ENCODE data around the gene PSMA6. TPM values are rescaled to one million over a fixed set of nuclear protein-coding genes. Genes with fewer than 3 reads are reported as not detected.

PSMA6 gene
- total and polyA plus RNA-seq, 2 of the 13 experiments (the other 11 are each of a cell fraction or from before 2014, with no cell fraction given) = 525 to 1,109 TPM

DNA sequence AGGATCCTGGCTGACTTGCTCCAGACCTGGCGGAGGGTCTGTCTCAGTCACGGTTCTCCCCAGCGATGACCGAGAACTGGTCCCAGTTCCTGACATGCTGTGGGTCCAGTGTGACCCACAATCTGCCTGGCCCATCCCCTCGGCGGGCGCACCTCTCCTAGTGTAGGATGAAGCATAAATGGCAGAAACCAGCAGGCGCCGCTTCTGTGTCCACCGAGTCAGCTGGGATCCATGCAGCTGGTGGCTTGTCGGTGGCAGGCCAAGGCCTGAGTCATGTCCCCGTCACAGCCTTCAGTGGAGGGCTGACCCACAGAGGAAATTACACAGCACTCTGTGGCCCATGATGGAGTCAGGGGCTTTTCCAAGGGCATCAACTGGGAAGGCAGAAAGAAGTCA is 73.9 kb downstream of the PSMA6 start (continued):
- TF ChIP-seq, protein P1, sequence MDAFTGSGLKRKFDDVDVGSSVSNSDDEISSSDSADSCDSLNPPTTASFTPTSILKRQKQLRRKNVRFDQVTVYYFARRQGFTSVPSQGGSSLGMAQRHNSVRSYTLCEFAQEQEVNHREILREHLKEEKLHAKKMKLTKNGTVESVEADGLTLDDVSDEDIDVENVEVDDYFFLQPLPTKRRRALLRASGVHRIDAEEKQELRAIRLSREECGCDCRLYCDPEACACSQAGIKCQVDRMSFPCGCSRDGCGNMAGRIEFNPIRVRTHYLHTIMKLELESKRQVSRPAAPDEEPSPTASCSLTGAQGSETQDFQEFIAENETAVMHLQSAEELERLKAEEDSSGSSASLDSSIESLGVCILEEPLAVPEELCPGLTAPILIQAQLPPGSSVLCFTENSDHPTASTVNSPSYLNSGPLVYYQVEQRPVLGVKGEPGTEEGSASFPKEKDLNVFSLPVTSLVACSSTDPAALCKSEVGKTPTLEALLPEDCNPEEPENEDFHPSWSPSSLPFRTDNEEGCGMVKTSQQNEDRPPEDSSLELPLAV (CRISPR knock-in tag; conservative IDR thresholded peaks at IDR 0.05; ENCODE audit: low read depth) = no peak
- no peak for TF ChIP-seq ZMYM3 (CRISPR knock-in tag; IDR thresholded peaks at IDR 0.05)
- no peak for TF ChIP-seq HNRNPH1 (optimal IDR thresholded peaks at IDR 0.05; ENCODE audit: low read depth, low read length)
- no peak for TF ChIP-seq PRPF4 (IDR thresholded peaks at IDR 0.05; ENCODE audit: low read depth, low read length, poor library complexity, severe bottlenecking)
- 0 out of 2 replicates have a peak, but pooled peaks have one; percentile 1 for TF ChIP-seq NFE2L2 (IDR thresholded peaks at IDR 0.05; ENCODE audit: low read length)
- no peak for TF ChIP-seq MED8 (CRISPR knock-in tag; IDR thresholded peaks at IDR 0.05; ENCODE audit: insufficient replicate concordance)
- no peak for TF ChIP-seq NFE2L1 (CRISPR knock-in tag; IDR thresholded peaks at IDR 0.05; ENCODE audit: borderline replicate concordance)
- no peak for TF ChIP-seq CBX1 (IDR thresholded peaks at IDR 0.05; ENCODE audit: low read depth)
- TF ChIP-seq MEIS1 (CRISPR knock-in tag; IDR thresholded peaks at IDR 0.05; ENCODE audit: borderline replicate concordance) = 0 out of 2 replicates have a peak, but pooled peaks have one; percentile 3
- no peak for TF ChIP-seq KLF13 (CRISPR knock-in tag; IDR thresholded peaks at IDR 0.05)
- TF ChIP-seq, protein P2, sequence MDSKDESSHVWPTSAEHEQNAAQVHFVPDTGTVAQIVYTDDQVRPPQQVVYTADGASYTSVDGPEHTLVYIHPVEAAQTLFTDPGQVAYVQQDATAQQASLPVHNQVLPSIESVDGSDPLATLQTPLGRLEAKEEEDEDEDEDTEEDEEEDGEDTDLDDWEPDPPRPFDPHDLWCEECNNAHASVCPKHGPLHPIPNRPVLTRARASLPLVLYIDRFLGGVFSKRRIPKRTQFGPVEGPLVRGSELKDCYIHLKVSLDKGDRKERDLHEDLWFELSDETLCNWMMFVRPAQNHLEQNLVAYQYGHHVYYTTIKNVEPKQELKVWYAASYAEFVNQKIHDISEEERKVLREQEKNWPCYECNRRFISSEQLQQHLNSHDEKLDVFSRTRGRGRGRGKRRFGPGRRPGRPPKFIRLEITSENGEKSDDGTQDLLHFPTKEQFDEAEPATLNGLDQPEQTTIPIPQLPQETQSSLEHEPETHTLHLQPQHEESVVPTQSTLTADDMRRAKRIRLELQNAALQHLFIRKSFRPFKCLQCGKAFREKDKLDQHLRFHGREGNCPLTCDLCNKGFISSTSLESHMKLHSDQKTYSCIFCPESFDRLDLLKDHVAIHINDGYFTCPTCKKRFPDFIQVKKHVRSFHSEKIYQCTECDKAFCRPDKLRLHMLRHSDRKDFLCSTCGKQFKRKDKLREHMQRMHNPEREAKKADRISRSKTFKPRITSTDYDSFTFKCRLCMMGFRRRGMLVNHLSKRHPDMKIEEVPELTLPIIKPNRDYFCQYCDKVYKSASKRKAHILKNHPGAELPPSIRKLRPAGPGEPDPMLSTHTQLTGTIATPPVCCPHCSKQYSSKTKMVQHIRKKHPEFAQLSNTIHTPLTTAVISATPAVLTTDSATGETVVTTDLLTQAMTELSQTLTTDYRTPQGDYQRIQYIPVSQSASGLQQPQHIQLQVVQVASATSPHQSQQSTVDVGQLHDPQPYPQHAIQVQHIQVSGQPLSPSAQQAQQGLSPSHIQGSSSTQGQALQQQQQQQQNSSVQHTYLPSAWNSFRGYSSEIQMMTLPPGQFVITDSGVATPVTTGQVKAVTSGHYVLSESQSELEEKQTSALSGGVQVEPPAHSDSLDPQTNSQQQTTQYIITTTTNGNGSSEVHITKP (CRISPR knock-in tag; IDR thresholded peaks at IDR 0.05; ENCODE audit: low read depth) = no peak
- TF ChIP-seq, protein P3, sequence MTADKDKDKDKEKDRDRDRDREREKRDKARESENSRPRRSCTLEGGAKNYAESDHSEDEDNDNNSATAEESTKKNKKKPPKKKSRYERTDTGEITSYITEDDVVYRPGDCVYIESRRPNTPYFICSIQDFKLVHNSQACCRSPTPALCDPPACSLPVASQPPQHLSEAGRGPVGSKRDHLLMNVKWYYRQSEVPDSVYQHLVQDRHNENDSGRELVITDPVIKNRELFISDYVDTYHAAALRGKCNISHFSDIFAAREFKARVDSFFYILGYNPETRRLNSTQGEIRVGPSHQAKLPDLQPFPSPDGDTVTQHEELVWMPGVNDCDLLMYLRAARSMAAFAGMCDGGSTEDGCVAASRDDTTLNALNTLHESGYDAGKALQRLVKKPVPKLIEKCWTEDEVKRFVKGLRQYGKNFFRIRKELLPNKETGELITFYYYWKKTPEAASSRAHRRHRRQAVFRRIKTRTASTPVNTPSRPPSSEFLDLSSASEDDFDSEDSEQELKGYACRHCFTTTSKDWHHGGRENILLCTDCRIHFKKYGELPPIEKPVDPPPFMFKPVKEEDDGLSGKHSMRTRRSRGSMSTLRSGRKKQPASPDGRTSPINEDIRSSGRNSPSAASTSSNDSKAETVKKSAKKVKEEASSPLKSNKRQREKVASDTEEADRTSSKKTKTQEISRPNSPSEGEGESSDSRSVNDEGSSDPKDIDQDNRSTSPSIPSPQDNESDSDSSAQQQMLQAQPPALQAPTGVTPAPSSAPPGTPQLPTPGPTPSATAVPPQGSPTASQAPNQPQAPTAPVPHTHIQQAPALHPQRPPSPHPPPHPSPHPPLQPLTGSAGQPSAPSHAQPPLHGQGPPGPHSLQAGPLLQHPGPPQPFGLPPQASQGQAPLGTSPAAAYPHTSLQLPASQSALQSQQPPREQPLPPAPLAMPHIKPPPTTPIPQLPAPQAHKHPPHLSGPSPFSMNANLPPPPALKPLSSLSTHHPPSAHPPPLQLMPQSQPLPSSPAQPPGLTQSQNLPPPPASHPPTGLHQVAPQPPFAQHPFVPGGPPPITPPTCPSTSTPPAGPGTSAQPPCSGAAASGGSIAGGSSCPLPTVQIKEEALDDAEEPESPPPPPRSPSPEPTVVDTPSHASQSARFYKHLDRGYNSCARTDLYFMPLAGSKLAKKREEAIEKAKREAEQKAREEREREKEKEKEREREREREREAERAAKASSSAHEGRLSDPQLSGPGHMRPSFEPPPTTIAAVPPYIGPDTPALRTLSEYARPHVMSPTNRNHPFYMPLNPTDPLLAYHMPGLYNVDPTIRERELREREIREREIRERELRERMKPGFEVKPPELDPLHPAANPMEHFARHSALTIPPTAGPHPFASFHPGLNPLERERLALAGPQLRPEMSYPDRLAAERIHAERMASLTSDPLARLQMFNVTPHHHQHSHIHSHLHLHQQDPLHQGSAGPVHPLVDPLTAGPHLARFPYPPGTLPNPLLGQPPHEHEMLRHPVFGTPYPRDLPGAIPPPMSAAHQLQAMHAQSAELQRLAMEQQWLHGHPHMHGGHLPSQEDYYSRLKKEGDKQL (CRISPR knock-in tag; IDR thresholded peaks at IDR 0.05; ENCODE audit: low read depth) = no peak
- TF ChIP-seq HCFC1 (IDR thresholded peaks at IDR 0.05; ENCODE audit: low read depth, low read length) = no peak
- no peak for TF ChIP-seq ZNF264 (CRISPR knock-in tag; IDR thresholded peaks at IDR 0.05)
- no peak for TF ChIP-seq SOX6 (IDR thresholded peaks at IDR 0.05)
- TF ChIP-seq SOX6 (CRISPR knock-in tag; IDR thresholded peaks at IDR 0.05) = no peak
- peak; percentile 43; the same call in 1 of the 2 replicates for TF ChIP-seq ZNF550 (CRISPR knock-in tag; IDR thresholded peaks at IDR 0.05; ENCODE audit: borderline replicate concordance)
- TF ChIP-seq, protein P4, sequence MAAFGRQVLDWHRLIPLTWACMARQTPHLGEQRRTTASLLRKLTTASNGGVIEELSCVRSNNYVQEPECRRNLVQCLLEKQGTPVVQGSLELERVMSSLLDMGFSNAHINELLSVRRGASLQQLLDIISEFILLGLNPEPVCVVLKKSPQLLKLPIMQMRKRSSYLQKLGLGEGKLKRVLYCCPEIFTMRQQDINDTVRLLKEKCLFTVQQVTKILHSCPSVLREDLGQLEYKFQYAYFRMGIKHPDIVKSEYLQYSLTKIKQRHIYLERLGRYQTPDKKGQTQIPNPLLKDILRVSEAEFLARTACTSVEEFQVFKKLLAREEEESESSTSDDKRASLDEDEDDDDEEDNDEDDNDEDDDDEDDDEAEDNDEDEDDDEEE (CRISPR knock-in tag; IDR thresholded peaks at IDR 0.05) = no peak
- no peak for TF ChIP-seq CBX2 (IDR thresholded peaks at IDR 0.05; ENCODE audit: low read depth, low read length)
- TF ChIP-seq CBX2 (CRISPR knock-in tag; IDR thresholded peaks at IDR 0.05; ENCODE audit: low read depth) = no peak
